Uterus (tissue), 2 donors: Measurements from ENCODE around the gene GIGYF2.

Experiments
- POLR2A ChIP-seq, 2 donors: fragments of 450-650 bp; IDR thresholded peaks; one replicate each; pipeline ENCODE4 v1.6.1; 2016; ENCODE audit warnings: antibody characterized with exemption in 2 of 2, mild to moderate bottlenecking in 1 of 2, moderate library complexity in 1 of 2
- TF ChIP-seq, protein P1 (sequence below), 4 experiments: fragments of 200-600 bp in 2 of 4; fragments of 450-650 bp in 2 of 4; sonication (generic) in 2 of 4; IDR thresholded peaks; one replicate each; pipeline ENCODE4 v1.5.1; 2016 to 2019; ENCODE audit warnings: antibody characterized with exemption in 4 of 4, mild to moderate bottlenecking in 2 of 4, moderate library complexity in 1 of 4

DNA sequence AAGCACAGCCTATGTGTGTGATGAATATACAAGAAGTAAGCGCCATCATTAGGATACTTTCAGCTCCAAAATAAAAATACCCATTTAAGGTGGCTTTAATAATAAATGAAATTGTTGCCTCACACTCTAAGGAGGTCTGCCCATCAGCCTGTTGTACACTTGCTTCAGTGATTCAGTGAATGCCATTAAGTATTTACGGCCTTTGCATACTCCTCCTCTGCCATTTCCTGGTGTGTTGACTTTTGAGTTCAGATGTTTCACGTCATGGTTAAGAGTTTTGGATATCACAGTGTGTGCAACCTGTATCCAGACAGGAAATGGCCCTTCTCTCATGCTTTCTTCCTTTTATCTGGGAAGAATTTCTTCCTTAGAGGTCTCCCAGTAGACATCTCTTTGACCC lies 134.4 kb downstream of the GIGYF2 start:
- TF ChIP-seq POLR2A (IDR thresholded peaks at IDR 0.05) = no peak
- TF ChIP-seq, protein P1, sequence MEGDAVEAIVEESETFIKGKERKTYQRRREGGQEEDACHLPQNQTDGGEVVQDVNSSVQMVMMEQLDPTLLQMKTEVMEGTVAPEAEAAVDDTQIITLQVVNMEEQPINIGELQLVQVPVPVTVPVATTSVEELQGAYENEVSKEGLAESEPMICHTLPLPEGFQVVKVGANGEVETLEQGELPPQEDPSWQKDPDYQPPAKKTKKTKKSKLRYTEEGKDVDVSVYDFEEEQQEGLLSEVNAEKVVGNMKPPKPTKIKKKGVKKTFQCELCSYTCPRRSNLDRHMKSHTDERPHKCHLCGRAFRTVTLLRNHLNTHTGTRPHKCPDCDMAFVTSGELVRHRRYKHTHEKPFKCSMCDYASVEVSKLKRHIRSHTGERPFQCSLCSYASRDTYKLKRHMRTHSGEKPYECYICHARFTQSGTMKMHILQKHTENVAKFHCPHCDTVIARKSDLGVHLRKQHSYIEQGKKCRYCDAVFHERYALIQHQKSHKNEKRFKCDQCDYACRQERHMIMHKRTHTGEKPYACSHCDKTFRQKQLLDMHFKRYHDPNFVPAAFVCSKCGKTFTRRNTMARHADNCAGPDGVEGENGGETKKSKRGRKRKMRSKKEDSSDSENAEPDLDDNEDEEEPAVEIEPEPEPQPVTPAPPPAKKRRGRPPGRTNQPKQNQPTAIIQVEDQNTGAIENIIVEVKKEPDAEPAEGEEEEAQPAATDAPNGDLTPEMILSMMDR (IDR thresholded peaks at IDR 0.05) = no peak
